ENCODE data around the gene TCEAL1. TPM values are rescaled to one million over a fixed set of nuclear protein-coding genes. Genes with fewer than 3 reads are reported as not detected.
"Not testable (repeated sequence)": the region's sequence is repeated elsewhere in the genome, so short reads cannot be mapped to it uniquely, and the experiment has no call there.

TCEAL1 gene
- total RNA-seq, 2 experiments from 2014 or later: 6.5 to 7.7 TPM

DNA sequence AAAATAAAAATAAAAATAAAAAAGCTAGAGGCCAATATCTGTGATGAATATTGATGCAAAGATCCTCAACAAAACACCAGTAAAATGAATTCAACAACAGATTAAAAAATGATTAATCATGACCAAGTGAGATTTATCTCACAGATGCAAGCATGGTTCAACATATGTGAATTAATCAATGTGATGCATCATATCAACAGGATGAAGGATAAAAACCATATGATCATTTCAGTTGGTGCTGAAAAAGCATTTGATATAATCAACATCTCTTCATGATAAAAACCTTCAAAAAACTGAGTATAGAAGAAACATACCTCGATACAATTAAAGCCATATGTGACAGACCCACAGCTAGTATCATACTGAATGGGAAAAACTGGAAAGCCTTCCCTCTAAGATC is 18.9 kb downstream of the TCEAL1 start:
- Mint-ChIP-seq H3K4me1 (ENCODE audit: low read depth) (no peaks in the 10 kb centered on the region), H3K36me3 (ENCODE audit: low read depth) (no peaks in the 10 kb centered on the region), H3K4me3 (no peak overlapping the region), H3K27me3 (no peaks in the 10 kb centered on the region), H3K27ac (no peak overlapping the region), H3K9me3 (no peaks in the 10 kb centered on the region)
- ChIA-PET CTCF (no interaction called here), POLR2A (interaction anchor here (0.5 kb wide), 1 partner anchor 18 kb away, joined by 3 read pairs; no protein-coding TSS in a partner anchor)
- ATAC-seq (no peak), DNase-seq (no peak)
- no peak for TF ChIP-seq CTCF (IDR thresholded peaks at IDR 0.05)
- intact Hi-C loops (cut with micrococcal nuclease): no loop called here

DNA sequence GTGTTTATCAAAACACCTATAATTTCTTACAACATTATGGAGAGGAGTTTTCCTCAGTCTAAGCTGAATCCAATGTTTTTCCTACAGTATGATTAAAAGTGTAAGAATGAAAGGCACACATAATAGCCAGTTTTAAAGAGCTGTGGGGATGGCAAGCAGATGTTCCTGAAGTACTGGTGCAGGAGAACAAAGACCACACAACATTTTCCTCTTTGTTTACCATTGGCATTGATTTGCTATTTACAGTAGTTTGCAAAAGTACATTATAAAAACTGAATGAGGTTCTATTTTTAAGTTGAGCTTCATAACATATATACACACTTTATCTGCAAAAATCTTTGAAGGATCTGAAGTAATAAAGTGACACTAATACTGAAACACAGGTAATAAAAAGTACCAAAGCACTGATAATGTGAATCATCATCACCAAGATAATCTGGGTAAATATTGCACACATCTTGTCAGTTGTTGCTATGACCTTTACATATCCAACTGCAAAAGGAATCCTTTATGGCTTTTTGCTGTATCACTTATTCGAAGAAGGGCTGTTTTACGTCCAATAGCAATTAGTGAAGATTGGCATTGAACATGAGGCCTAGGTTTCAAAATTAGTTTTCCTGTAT is 22.5 kb downstream of the TCEAL1 start:
- Mint-ChIP-seq H3K9me3 (no peaks in the 10 kb centered on the region), H3K36me3 (ENCODE audit: low read depth) (no peaks in the 10 kb centered on the region), H3K4me3 (no peak overlapping the region), H3K27me3 (no peaks in the 10 kb centered on the region), H3K27ac (no peak overlapping the region), H3K4me1 (ENCODE audit: low read depth) (no peaks in the 10 kb centered on the region)
- POLR2A ChIA-PET: no interaction called here
- CTCF ChIA-PET: no interaction called here
- no peak for DNase-seq
- intact Hi-C loops (cut with micrococcal nuclease): no loop called here
- no peak for TF ChIP-seq CTCF (IDR thresholded peaks at IDR 0.05)
- no peak for ATAC-seq

GRCh38 chrX:103655230-103656000 is 26.6 kb downstream of the TCEAL1 start:
- H3K27ac Mint-ChIP-seq; H3K4me3 Mint-ChIP-seq; H3K4me1 Mint-ChIP-seq (ENCODE audit: low read depth); H3K27me3 Mint-ChIP-seq; POLR2A ChIA-PET; ATAC-seq; intact Hi-C loops (cut with micrococcal nuclease); DNase-seq; CTCF ChIA-PET; H3K9me3 Mint-ChIP-seq; H3K36me3 Mint-ChIP-seq (ENCODE audit: low read depth): not testable (repeated sequence)

DNA sequence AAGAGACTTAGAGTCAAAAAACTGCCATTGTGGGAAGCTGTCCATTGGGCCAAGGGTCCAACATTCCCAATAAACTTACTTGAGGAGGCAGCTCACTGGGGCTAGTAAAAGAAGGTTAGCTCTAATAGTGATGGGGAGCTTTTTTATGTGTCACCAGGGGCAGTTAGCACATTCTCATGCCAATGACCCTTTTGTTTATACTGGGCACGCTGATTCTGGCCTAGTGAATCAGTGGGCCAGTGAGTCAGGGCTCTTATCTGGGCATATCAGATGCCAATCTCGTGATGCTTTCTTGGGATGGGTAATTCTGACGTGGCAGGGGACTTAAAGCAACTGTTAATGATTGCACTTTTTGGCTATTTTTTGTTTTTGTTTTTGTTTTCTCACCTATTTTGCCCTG is 27.8 kb downstream of the TCEAL1 start:
- no peak for TF ChIP-seq CTCF (IDR thresholded peaks at IDR 0.05)
- H3K36me3 Mint-ChIP-seq (ENCODE audit: low read depth): no peaks in the 10 kb centered on the region
- H3K4me1 Mint-ChIP-seq (ENCODE audit: low read depth): no peaks in the 10 kb centered on the region

DNA sequence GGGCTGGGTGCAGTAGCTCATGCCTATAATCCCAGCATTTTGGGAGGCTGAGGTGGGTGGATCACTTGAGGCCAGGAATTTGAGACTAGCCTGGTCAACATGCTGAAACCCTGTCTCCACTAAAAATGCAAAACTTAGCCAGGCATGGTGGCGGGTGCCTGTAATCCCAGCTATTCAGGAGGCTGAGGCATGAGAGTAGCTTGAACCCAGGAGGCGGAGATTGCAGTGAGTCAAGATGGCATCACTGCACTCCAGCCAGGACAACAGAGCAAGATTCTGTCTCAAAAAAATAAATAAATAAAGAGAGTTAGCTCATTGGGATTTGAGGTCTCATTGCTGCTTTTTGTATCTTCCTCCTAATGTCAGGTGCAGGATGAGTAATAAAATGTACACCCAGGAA is 28.3 kb downstream of the TCEAL1 start:
- H3K4me1 Mint-ChIP-seq (ENCODE audit: low read depth); H3K36me3 Mint-ChIP-seq (ENCODE audit: low read depth); H3K9me3 Mint-ChIP-seq; DNase-seq; H3K27me3 Mint-ChIP-seq; H3K27ac Mint-ChIP-seq; ATAC-seq; H3K4me3 Mint-ChIP-seq; intact Hi-C loops (cut with micrococcal nuclease); CTCF ChIA-PET; POLR2A ChIA-PET: not testable (repeated sequence)

More for the DNA sequence above, 27.8 kb downstream of the TCEAL1 start:
- H3K4me3 Mint-ChIP-seq: no peak overlapping the region
- CTCF ChIA-PET: no interaction called here
- POLR2A ChIA-PET: no interaction called here
- no peaks in the 10 kb centered on the region for H3K9me3 Mint-ChIP-seq
- ATAC-seq (no peak), DNase-seq (no peak)
- intact Hi-C loops (cut with micrococcal nuclease): no loop called here
- no peaks in the 10 kb centered on the region for H3K27me3 Mint-ChIP-seq
- H3K27ac Mint-ChIP-seq: no peak overlapping the region

GRCh38 chrX:103658681-103659433 is 30.1 kb downstream of the TCEAL1 start:
- POLR2A ChIA-PET: no interaction called here

GRCh38 chrX:103659460-103659859 is 30.7 kb downstream of the TCEAL1 start:
- H3K4me3 Mint-ChIP-seq; H3K9me3 Mint-ChIP-seq; ATAC-seq; H3K27me3 Mint-ChIP-seq; H3K4me1 Mint-ChIP-seq (ENCODE audit: low read depth); H3K27ac Mint-ChIP-seq; DNase-seq; H3K36me3 Mint-ChIP-seq (ENCODE audit: low read depth); POLR2A ChIA-PET; intact Hi-C loops (cut with micrococcal nuclease); CTCF ChIA-PET: not testable (repeated sequence)

More at GRCh38 chrX:103658681-103659433, 30.1 kb downstream of the TCEAL1 start:
- Mint-ChIP-seq H3K9me3 (no peaks in the 10 kb centered on the region), H3K27ac (no peak overlapping the region), H3K27me3 (peaks cover 5% of the 10 kb centered on the region), H3K36me3 (ENCODE audit: low read depth) (no peaks in the 10 kb centered on the region), H3K4me1 (ENCODE audit: low read depth) (no peaks in the 10 kb centered on the region), H3K4me3 (no peak overlapping the region)
- intact Hi-C loops (cut with micrococcal nuclease): no loop called here
- no peak for TF ChIP-seq CTCF (IDR thresholded peaks at IDR 0.05)
- no peak for ATAC-seq
- CTCF ChIA-PET: no interaction called here
- DNase-seq: no peak

Data from activated CD8-positive, alpha-beta T cell treated with anti-CD3 and anti-CD28 coated beads for 36 hours (primary cell).